ENCODE results near the gene HTR1D.

Gene HTR1D

DNA sequence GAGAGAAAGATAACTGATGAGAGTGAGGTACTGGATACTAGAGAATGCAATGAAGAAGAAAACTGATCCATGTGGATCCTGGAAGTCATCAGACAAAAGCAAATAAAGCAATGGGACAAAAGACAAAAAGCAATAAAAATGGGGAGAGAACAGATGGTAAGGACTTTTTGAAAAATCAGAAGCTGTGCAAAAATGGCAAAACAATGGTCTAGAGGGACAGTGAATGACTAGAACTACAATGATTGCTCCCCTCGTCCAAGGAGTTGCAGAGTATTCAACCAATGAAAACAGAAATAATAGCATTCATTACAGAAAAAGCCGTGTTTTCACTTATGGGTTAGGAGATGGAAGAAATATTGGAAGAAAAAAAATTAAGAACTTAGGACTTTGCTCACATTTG is 67.2 kb downstream of the HTR1D start:
- DNase-seq (ENCODE audit: low read depth) = no peak

DNA sequence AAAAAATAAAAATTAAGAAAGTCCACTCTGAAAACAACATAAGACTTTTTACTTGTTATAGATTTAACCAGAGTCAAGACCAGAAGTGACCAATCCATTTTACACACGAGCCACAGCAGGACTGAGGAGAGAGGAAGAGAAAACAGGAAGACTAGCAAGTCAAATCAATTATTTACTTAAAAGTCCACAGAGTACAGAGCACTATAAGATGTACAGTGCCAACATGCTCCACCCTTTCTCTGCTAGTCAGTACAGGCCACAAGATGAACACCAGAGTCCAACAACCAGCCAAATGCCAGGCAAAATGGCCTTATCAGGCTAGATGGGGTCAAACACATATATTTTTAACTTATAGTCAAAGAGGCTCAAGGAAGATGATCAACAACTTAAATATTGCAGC is 68.2 kb downstream of the HTR1D start:
- no peak for DNase-seq (ENCODE audit: low read depth)

DNA sequence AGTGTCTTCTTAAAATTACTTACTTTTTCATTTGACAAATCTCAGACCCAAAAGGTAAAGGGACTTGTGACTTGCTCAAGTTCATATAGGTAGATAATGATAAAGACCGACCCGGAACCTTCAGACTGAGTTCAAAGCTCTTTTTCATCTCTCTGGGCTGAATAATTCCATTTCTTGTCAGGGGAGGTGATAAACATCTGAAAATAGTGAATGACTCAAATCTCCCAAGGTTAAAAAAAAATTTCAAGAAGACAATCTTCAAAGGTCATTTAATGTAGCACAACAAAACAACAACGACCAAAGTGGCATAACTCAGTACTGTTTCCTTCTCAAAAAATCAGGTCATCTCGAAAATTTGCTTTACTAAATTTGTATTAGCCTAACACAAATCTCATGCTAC is 69.2 kb downstream of the HTR1D start:
- no peak for DNase-seq (ENCODE audit: low read depth)

Data from fibroblast of the conjunctiva (primary cell).